Measurements from ENCODE around the gene PXMP2.
A peak's percentile ranks its signal among the peaks of the same experiment; 100 is the strongest.

Gene PXMP2

GRCh38 chr12:132687211-132688164, at the start of gene PXMP2, which contains the start of gene POLE:
Gene PXMP2, plus strand, starts transcription at chr12:132687587. Its CDS starts 84 bp downstream, at chr12:132687671.
Gene POLE, minus strand, starts transcription at chr12:132687342. Its CDS starts 27 bp downstream, at chr12:132687315.
- peak; percentile 54 to 96 (median 88) for DNase-seq

GRCh38 chr12:132637811-132638210, 49.6 kb upstream of the PXMP2 start:
- no peak for DNase-seq

- peak in 19 of 58 donors; percentile 1 to 54 (median 8) for DNase-seq
These were observed 48.6 kb upstream of the PXMP2 start for GRCh38 chr12:132638541-132639408.

GRCh38 chr12:132639956-132640520, 47.3 kb upstream of the PXMP2 start:
- no peak for DNase-seq

- no peak for DNase-seq
These were observed 46.5 kb upstream of the PXMP2 start for GRCh38 chr12:132640936-132641335.

GRCh38 chr12:132641811-132642650, 45.4 kb upstream of the PXMP2 start:
- no peak for DNase-seq

GRCh38 chr12:132642846-132643835, 44.2 kb upstream of the PXMP2 start:
- DNase-seq = no peak

GRCh38 chr12:132646850-132647249, 40.5 kb upstream of the PXMP2 start:
- no peak for DNase-seq

- no peak for DNase-seq
These were observed 39.5 kb upstream of the PXMP2 start for GRCh38 chr12:132647858-132648257.

GRCh38 chr12:132648616-132649225, 38.7 kb upstream of the PXMP2 start:
- no peak for DNase-seq

GRCh38 chr12:132649226-132649945, 38.0 kb upstream of the PXMP2 start:
- no peak for DNase-seq

GRCh38 chr12:132651444-132652100, 35.8 kb upstream of the PXMP2 start:
- DNase-seq = no peak

GRCh38 chr12:132653567-132654290, 33.7 kb upstream of the PXMP2 start:
- no peak for DNase-seq

GRCh38 chr12:132657004-132657727, 30.2 kb upstream of the PXMP2 start:
- no peak for DNase-seq

- DNase-seq = no peak
These were observed 29.1 kb upstream of the PXMP2 start for GRCh38 chr12:132658149-132658894.

All from anterior cingulate cortex (tissue), 58 donors.